GM12878 (cell line): ENCODE data around the gene GPRC5D. TPM values are rescaled to one million over a fixed set of nuclear protein-coding genes. Genes with fewer than 3 reads are reported as not detected.

Experiments
- BHLHE40 ChIP-seq, 2 experiments: fragments of 450-650 bp in 1 of 2; IDR thresholded peaks; 2 replicates each; pipeline ENCODE4 v1.6.1; 2011 to 2017; ENCODE audit warnings: low read depth in 2 of 2, borderline replicate concordance in 1 of 2, improper control_type of control experiment in 1 of 2, low read length in 1 of 2, mild to moderate bottlenecking in 1 of 2
- E2F8 ChIP-seq: fragments of 450-650 bp; IDR thresholded peaks from 2 replicates; pipeline ENCODE4 v1.6.1; 2018; ENCODE audit warnings: mild to moderate bottlenecking, low read depth, moderate library complexity; ENCODE audit not compliant: partially characterized antibody
- GABPA ChIP-seq: IDR thresholded peaks from 2 replicates; pipeline ENCODE4 v1.6.1; 2014; ENCODE audit warnings: antibody characterized with exemption, low read depth, mild to moderate bottlenecking, inconsistent platforms
- MLLT1 ChIP-seq: fragments of 450-650 bp; IDR thresholded peaks from 2 replicates; pipeline ENCODE4 v1.6.1; 2016; ENCODE audit warnings: mild to moderate bottlenecking
- NFYA ChIP-seq: IDR thresholded peaks from 2 replicates; pipeline ENCODE4 v1.6.1; 2011; ENCODE audit warnings: low read depth, mild to moderate bottlenecking, low read length, improper control_type of control experiment, borderline replicate concordance
- NR2C1 ChIP-seq: fragments of 450-650 bp; IDR thresholded peaks from 2 replicates; pipeline ENCODE4 v1.6.1; 2017; ENCODE audit warnings: antibody characterized with exemption, mild to moderate bottlenecking, moderate library complexity
- NR2F1 ChIP-seq: fragments of 450-650 bp; conservative IDR thresholded peaks from 2 replicates; pipeline ENCODE4 v1.6.1; 2017; ENCODE audit warnings: mild to moderate bottlenecking
- STAT1 ChIP-seq: fragments of 450-650 bp; conservative IDR thresholded peaks from 2 replicates; pipeline ENCODE4 v1.6.1; 2014; ENCODE audit warnings: antibody characterized with exemption, mild to moderate bottlenecking
- STAT3 ChIP-seq: IDR thresholded peaks from 2 replicates; pipeline ENCODE4 v1.6.1; 2011; ENCODE audit warnings: low read depth, low read length, improper control_type of control experiment
- polyA plus RNA-seq, 11 experiments: library from polyadenylated mRNA; depleted of rRNA in 4 of 11; unstranded in 6 of 11; stranded (reverse) in 5 of 11; fragments of >200 nt; fragmentation: Nextera tagmentation in 4 of 11; fragmentation: Illumina TruSeq in 1 of 11; extraction: Ambion mirVana in 4 of 11; extraction: Trizol in 1 of 11; gene quantifications; 1 replicate in 1 of 11; 2 replicates in 10 of 11; pipeline versions ENCODE4 v1.2.1 to v1.2.3, GENCODE V29; 2011 to 2016; ENCODE audit warnings: inconsistent platforms in 2 of 11, missing spikeins in 2 of 11, low read depth in 1 of 11
- total RNA-seq, 4 experiments: library from RNA; depleted of rRNA in 3 of 4; stranded (reverse); fragments of >200 nt in 3 of 4; fragmentation: Illumina TruSeq in 1 of 4; extraction: Trizol in 1 of 4; gene quantifications; 2 replicates each; pipeline versions ENCODE4 v1.2.1 to v1.2.3, GENCODE V29; 2013 to 2021
- TF ChIP-seq, protein P1 (sequence below): IDR thresholded peaks from 2 replicates; pipeline ENCODE4 v1.6.1; 2011; ENCODE audit warnings: borderline replicate concordance, low read depth, mild to moderate bottlenecking, moderate library complexity, low read length; ENCODE audit not compliant: insufficient read depth, poor library complexity, severe bottlenecking
- TF ChIP-seq, protein P2 (sequence below): fragments of 450-650 bp; IDR thresholded peaks from 2 replicates; pipeline ENCODE4 v1.6.1; 2017; ENCODE audit warnings: low read depth, mild to moderate bottlenecking, moderate library complexity

The GPRC5D gene
- total and polyA plus RNA-seq, 10 of the 15 experiments (the other 5 are each of a cell fraction or from before 2014, with no cell fraction given): 0.18 to 0.90 (median 0.37) TPM; not detected in 3

DNA sequence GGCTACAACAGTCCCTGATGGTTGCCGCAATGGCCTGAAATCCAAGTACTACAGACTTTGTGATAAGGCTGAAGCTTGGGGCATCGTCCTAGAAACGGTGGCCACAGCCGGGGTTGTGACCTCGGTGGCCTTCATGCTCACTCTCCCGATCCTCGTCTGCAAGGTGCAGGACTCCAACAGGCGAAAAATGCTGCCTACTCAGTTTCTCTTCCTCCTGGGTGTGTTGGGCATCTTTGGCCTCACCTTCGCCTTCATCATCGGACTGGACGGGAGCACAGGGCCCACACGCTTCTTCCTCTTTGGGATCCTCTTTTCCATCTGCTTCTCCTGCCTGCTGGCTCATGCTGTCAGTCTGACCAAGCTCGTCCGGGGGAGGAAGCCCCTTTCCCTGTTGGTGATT is 43.7 kb downstream of the GPRC5D start (continued):
- TF ChIP-seq MLLT1 (no peak), BHLHE40 (IDR thresholded peaks at IDR 0.05; ENCODE audit: borderline replicate concordance in 1 of 2, low read depth in 2 of 2, low read length in 1 of 2) (no peak), E2F8 (no peak), STAT3 (no peak), NR2F1 (no peak), GABPA (no peak), NFYA (no peak), STAT1 (no peak), NR2C1 (no peak)
- TF ChIP-seq, protein P1, sequence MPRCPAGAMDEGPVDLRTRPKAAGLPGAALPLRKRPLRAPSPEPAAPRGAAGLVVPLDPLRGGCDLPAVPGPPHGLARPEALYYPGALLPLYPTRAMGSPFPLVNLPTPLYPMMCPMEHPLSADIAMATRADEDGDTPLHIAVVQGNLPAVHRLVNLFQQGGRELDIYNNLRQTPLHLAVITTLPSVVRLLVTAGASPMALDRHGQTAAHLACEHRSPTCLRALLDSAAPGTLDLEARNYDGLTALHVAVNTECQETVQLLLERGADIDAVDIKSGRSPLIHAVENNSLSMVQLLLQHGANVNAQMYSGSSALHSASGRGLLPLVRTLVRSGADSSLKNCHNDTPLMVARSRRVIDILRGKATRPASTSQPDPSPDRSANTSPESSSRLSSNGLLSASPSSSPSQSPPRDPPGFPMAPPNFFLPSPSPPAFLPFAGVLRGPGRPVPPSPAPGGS: no peak
- TF ChIP-seq, protein P2, sequence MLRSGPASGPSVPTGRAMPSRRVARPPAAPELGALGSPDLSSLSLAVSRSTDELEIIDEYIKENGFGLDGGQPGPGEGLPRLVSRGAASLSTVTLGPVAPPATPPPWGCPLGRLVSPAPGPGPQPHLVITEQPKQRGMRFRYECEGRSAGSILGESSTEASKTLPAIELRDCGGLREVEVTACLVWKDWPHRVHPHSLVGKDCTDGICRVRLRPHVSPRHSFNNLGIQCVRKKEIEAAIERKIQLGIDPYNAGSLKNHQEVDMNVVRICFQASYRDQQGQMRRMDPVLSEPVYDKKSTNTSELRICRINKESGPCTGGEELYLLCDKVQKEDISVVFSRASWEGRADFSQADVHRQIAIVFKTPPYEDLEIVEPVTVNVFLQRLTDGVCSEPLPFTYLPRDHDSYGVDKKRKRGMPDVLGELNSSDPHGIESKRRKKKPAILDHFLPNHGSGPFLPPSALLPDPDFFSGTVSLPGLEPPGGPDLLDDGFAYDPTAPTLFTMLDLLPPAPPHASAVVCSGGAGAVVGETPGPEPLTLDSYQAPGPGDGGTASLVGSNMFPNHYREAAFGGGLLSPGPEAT: no peak
